Bronchial epithelial cell (primary cell): ENCODE data around the gene IL22RA1. TPM values are rescaled to one million over a fixed set of nuclear protein-coding genes. Genes with fewer than 3 reads are reported as not detected.

ENCODE experiments used
- DNase-seq: peaks from one replicate; pipeline ENCODE4 v3.0.0-alpha.2; 2010; ENCODE audit warnings: low read depth
- FAIRE-seq: peaks from 2 replicates; lab custom pipeline; 2011; peaks lifted over from hg19 to GRCh38; lab: Jason Lieb, UNC
- H3K27me3 ChIP-seq: 2 replicates; pipeline ENCODE4 v1.5.1; 2011; ENCODE audit warnings: low read length; ENCODE audit not compliant: control insufficient read depth, insufficient read depth
- H3K36me3 ChIP-seq: 2 replicates; pipeline ENCODE4 v1.5.1; 2011; ENCODE audit warnings: low read length; ENCODE audit not compliant: control insufficient read depth, insufficient read depth
- H3K4me3 ChIP-seq: 2 replicates; pipeline ENCODE4 v1.5.1; 2011; ENCODE audit warnings: mild to moderate bottlenecking, low read depth, low read length, control low read depth
- total RNA-seq: library from RNA; depleted of rRNA; stranded (reverse); fragments of >200 nt; gene quantifications from 2 replicates; pipeline ENCODE4 v1.2.1, GENCODE V29; 2014
- TF ChIP-seq, protein P1 (sequence below): IDR thresholded peaks from 2 replicates; pipeline ENCODE4 v1.5.1; 2011; ENCODE audit warnings: mild to moderate bottlenecking, moderate library complexity, low read length, control low read depth, inconsistent platforms; ENCODE audit not compliant: insufficient read depth, severe bottlenecking

IL22RA1 gene
- total RNA-seq, 1 donor from 2014 or later, result 0.26 TPM

GRCh38 chr1:24133819-24134218 lies 9.1 kb downstream of the IL22RA1 start:
- DNase-seq, result no peak
- H3K36me3 ChIP-seq, result no peaks in the 10 kb centered on the region
- FAIRE-seq, result no peak

DNA sequence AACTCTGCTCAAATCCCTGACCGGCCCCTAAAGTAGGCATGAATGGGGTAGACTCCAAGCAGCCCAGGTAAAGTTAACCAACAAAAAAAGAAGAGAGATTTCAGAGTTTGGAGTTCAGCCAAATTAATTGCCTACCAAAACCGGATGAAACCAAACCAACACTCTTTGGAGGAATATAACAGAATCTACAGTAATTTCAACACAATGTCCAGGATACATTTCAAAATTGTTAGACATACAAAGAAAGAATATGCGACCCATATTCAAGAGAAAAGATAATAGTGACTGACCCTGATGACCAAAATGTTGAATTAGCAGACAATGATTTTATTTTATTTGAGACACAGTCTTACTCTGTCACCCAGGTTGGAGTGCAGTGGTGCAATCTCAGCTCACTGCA lies 12.6 kb downstream of the IL22RA1 start:
- TF ChIP-seq, protein P1, sequence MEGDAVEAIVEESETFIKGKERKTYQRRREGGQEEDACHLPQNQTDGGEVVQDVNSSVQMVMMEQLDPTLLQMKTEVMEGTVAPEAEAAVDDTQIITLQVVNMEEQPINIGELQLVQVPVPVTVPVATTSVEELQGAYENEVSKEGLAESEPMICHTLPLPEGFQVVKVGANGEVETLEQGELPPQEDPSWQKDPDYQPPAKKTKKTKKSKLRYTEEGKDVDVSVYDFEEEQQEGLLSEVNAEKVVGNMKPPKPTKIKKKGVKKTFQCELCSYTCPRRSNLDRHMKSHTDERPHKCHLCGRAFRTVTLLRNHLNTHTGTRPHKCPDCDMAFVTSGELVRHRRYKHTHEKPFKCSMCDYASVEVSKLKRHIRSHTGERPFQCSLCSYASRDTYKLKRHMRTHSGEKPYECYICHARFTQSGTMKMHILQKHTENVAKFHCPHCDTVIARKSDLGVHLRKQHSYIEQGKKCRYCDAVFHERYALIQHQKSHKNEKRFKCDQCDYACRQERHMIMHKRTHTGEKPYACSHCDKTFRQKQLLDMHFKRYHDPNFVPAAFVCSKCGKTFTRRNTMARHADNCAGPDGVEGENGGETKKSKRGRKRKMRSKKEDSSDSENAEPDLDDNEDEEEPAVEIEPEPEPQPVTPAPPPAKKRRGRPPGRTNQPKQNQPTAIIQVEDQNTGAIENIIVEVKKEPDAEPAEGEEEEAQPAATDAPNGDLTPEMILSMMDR, result no peak
- H3K36me3 ChIP-seq, result no peaks in the 10 kb centered on the region
- no peak for DNase-seq
- H3K27me3 ChIP-seq, result no peaks in the 10 kb centered on the region
- no peak for FAIRE-seq
- H3K4me3 ChIP-seq, result no peak overlapping the region

More at GRCh38 chr1:24133819-24134218, 9.1 kb downstream of the IL22RA1 start:
- Histone ChIP-seq H3K4me3 (no peak overlapping the region), H3K27me3 (no peaks in the 10 kb centered on the region)
- TF ChIP-seq, protein P1, result no peak

DNA sequence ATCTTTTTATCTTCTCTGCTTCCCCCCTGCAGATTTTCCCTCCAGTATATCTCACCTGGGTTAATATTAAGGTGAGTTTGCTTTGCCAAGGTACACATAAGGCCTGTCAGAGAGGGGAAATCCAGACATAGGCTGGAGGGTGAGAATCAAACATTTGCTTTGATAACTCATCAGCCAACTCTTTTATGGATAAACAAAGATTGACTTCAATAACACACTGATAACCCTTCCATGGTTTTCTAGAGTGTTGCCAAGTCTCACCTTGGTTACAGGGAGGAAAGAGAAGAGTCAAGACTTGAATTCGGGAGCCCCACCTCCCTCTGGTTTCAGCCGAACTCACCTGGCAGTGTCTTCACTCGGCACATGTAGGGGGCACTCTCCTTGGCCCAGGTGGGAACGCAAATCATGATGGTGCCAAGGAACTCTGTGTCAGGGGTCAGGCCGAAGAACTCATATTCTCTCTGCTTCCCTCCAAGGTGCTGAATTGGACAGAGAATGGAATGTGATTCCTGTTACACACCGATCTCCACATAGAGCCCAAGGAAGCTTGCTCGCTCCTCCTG lies 15.1 kb downstream of the IL22RA1 start:
- TF ChIP-seq, protein P1, result no peak
- FAIRE-seq (no peak), DNase-seq (no peak)
- Histone ChIP-seq H3K4me3 (no peak overlapping the region), H3K27me3 (no peaks in the 10 kb centered on the region), H3K36me3 (no peaks in the 10 kb centered on the region)

DNA sequence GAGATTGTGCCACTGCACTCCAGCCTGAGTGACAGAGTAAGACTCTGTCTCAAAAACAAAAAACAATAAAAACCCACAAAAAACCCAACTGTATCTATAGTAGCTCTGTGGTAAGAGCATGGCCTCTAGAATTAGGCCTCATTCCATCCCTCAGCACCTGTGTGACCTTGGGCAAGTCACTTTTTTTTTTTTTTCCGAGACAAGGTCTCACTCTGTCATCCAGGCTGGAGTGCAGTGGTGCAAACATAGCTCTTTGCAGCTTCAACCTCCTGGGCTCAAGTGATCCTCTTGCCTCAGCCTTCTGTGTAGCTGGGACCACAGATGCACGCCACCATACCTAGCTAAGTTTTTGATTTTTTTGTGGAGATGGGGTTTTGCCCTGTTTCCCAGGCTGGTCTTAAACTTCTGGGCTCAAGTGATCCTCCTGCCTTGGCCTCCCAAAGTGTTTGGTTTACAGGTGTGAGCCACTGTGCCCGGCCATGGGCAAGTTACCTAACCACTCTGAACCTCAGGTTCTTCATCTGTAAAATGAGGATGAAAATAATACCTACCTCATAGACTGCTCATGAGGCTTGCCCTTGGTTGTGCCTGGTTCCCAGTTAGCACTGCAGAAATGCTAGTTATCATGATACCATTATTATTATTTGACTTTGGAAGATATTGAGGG lies 15.7 kb downstream of the IL22RA1 start:
- TF ChIP-seq, protein P1, result no peak

GRCh38 chr1:24126672-24127023 lies 16.3 kb downstream of the IL22RA1 start:
- TF ChIP-seq, protein P1, result no peak
- no peak for FAIRE-seq
- H3K27me3 ChIP-seq, result no peaks in the 10 kb centered on the region
- no peaks in the 10 kb centered on the region for H3K36me3 ChIP-seq
- DNase-seq, result no peak
- no peak overlapping the region for H3K4me3 ChIP-seq

More for the DNA sequence above, 15.7 kb downstream of the IL22RA1 start:
- DNase-seq (no peak), FAIRE-seq (no peak)
- Histone ChIP-seq H3K27me3 (no peaks in the 10 kb centered on the region), H3K4me3 (no peak overlapping the region), H3K36me3 (no peaks in the 10 kb centered on the region)
